Mesothelial cell of epicardium (in vitro differentiated cells): Measurements from ENCODE around the gene LIMS2. TPM values are rescaled to one million over a fixed set of nuclear protein-coding genes. Genes with fewer than 3 reads are reported as not detected.

Source experiments
- DNase-seq, 2 experiments: peaks; one replicate each; pipeline ENCODE4 v3.0.0; 2021; ENCODE audit warnings: low spot score in 2 of 2; ENCODE audit not compliant: unreplicated experiment in 2 of 2
- H3K27ac Mint-ChIP-seq: 2 replicates; pipeline ENCODE4 v1.8.0; 2021; ENCODE audit warnings: mixed read lengths
- H3K27me3 Mint-ChIP-seq: 2 replicates; pipeline ENCODE4 v1.8.0; 2021; ENCODE audit warnings: low read depth, mixed read lengths
- H3K36me3 Mint-ChIP-seq: 2 replicates; pipeline ENCODE4 v1.8.0; 2021; ENCODE audit warnings: mixed read lengths
- H3K4me1 Mint-ChIP-seq: 2 replicates; pipeline ENCODE4 v1.8.0; 2021; ENCODE audit warnings: mixed read lengths
- H3K4me3 Mint-ChIP-seq: 2 replicates; pipeline ENCODE4 v1.8.0; 2021; ENCODE audit warnings: mild to moderate bottlenecking, moderate library complexity, mixed read lengths
- H3K9me3 Mint-ChIP-seq: 2 replicates; pipeline ENCODE4 v1.8.0; 2021; ENCODE audit warnings: mixed read lengths
- CTCF ChIP-seq: fragments of 200-600 bp; sonication (generic); IDR thresholded peaks from one replicate; pipeline ENCODE4 v1.5.0; 2021; ENCODE audit warnings: antibody characterized with exemption; ENCODE audit not compliant: unreplicated experiment
- total RNA-seq: library from RNA; stranded (reverse); gene quantifications from 3 replicates; pipeline ENCODE4 v1.2.1, GENCODE V29; 2021

Gene LIMS2
- total RNA-seq, 1 donor from 2014 or later, result 11.9 TPM

- H3K9me3 Mint-ChIP-seq, result no peaks in the 10 kb centered on the region
- H3K36me3 Mint-ChIP-seq, result no peaks in the 10 kb centered on the region
- peak in 1 of 2 experiments; percentile 0 for DNase-seq
- no peak overlapping the region for H3K4me3 Mint-ChIP-seq
- peaks cover 4% of the 10 kb centered on the region for H3K4me1 Mint-ChIP-seq
- H3K27me3 Mint-ChIP-seq, result peaks cover 23% of the 10 kb centered on the region
- H3K27ac Mint-ChIP-seq, result no peak overlapping the region
- no peak for TF ChIP-seq CTCF
These were observed 15.1 kb downstream of the LIMS2 start for GRCh38 chr2:127660291-127660578.

DNA sequence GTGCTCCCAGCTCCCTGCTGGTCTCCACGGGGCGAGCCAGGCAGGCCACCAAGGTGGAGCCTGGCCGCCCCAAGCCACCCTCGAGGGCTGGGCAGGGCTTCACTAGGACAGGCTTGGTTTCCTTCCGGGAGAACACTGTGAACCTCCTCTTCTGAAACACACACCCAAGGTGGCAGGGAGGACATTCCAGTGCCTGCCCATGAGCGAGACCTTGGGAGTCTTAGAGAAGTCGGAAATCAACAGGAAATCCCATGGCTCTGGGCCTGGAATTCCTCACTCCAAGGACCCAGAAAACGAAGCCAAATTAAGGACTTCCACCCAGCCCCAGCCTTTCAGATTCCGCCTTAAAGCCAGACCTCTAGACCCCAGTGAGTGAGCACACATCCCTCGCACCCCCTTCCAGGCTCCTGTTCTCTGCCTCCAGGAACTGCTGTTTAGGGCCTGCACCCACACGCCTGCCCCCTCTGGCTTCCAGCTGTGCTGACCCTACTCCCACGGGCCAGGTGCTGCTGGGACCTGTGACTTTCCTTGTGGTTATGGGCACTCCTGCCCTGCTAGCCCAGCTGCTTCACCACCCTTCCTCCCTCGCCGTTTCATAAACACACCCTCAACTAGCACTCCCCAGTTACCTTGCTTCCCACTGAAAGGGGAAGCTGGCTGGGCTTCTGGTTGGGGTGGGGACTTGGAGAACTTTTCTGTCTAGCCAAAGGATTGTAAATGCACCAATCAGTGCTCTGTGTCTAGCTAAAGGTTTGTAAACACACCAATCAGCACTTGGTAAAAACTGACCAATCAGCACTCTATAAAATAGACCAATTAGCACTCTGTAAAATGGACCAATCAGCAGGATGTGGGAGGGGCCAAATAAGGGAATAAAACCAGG, 15.7 kb downstream of the LIMS2 start:
- peaks cover 4% of the 10 kb centered on the region for H3K4me1 Mint-ChIP-seq
- H3K4me3 Mint-ChIP-seq, result no peak overlapping the region
- H3K9me3 Mint-ChIP-seq, result no peaks in the 10 kb centered on the region
- H3K27me3 Mint-ChIP-seq, result peaks cover 17% of the 10 kb centered on the region
- peak in 1 of 2 experiments; percentile 2 for DNase-seq
- no peak overlapping the region for H3K27ac Mint-ChIP-seq
- no peaks in the 10 kb centered on the region for H3K36me3 Mint-ChIP-seq
- TF ChIP-seq CTCF, result no peak

- no peak overlapping the region for H3K27ac Mint-ChIP-seq
- H3K4me3 Mint-ChIP-seq, result no peak overlapping the region
- peaks cover 12% of the 10 kb centered on the region for H3K27me3 Mint-ChIP-seq
- DNase-seq, result no peak
- TF ChIP-seq CTCF, result no peak
- no peaks in the 10 kb centered on the region for H3K9me3 Mint-ChIP-seq
- H3K4me1 Mint-ChIP-seq, result peaks cover 3% of the 10 kb centered on the region
- no peaks in the 10 kb centered on the region for H3K36me3 Mint-ChIP-seq
These were observed 16.5 kb downstream of the LIMS2 start for GRCh38 chr2:127658641-127659407.

GRCh38 chr2:127658146-127658545, 17.2 kb downstream of the LIMS2 start:
- Mint-ChIP-seq H3K4me3 (no peak overlapping the region), H3K9me3 (no peaks in the 10 kb centered on the region), H3K27ac (no peak overlapping the region), H3K27me3 (peaks cover 5% of the 10 kb centered on the region), H3K4me1 (no peaks in the 10 kb centered on the region), H3K36me3 (no peaks in the 10 kb centered on the region)
- no peak for TF ChIP-seq CTCF
- DNase-seq, result no peak

DNA sequence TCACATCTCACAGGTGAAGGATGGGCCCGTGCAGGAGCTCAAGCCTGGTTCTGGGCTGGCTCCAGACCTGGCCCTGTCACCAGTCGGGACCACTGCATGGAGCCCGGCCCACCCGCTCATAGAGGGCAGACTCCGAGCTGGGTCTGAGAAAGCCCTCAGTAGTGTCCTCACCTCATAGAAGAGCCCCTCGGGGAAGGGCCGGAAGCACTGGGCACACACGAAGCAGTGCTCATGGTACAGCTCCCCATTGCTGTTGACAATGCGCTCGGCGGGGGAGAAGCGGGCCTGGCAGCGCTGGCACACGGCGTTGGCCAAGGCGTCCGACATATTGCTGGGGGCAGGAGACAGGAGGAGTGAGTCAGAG, 18.1 kb downstream of the LIMS2 start:
- no peak for TF ChIP-seq CTCF
- H3K27ac Mint-ChIP-seq, result no peak overlapping the region
- H3K4me3 Mint-ChIP-seq, result no peak overlapping the region
- no peaks in the 10 kb centered on the region for H3K27me3 Mint-ChIP-seq
- no peaks in the 10 kb centered on the region for H3K9me3 Mint-ChIP-seq
- DNase-seq, result no peak
- no peaks in the 10 kb centered on the region for H3K36me3 Mint-ChIP-seq
- peaks cover 4% of the 10 kb centered on the region for H3K4me1 Mint-ChIP-seq
